HG03521 (cell line): ENCODE measurements around the gene MTSS2.

ENCODE experiments used
- ATAC-seq: cut with Tn5 transposase; IDR thresholded peaks from one replicate; pipeline ENCODE4 v1.9.1; 2021; ENCODE audit warnings: mild to moderate bottlenecking, moderate library complexity; ENCODE audit not compliant: unreplicated experiment

MTSS2 gene

DNA sequence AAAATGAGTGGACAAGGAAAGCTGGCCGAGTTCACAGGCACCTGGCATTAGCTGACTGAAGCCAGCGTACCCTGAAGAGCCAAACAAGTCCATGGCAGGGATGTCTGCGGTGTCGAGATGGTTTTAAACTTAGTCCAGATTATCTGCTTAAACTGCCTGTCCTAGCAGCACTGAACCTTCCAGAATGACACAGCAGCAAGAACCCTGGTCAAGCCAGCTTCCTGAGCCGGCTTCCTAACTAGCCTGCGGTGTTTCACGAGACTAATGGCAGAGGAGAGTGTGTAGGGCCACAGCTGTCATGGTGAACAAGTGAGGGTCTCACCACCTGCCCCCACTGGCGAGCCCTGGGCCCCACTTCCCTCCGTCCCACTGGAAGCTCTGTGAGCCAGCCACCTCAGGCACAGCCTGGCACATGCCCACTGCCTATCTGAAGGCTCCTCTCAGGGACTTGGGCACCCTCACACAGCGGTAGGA is 28.8 kb upstream of the MTSS2 start:
- ATAC-seq, result no peak

DNA sequence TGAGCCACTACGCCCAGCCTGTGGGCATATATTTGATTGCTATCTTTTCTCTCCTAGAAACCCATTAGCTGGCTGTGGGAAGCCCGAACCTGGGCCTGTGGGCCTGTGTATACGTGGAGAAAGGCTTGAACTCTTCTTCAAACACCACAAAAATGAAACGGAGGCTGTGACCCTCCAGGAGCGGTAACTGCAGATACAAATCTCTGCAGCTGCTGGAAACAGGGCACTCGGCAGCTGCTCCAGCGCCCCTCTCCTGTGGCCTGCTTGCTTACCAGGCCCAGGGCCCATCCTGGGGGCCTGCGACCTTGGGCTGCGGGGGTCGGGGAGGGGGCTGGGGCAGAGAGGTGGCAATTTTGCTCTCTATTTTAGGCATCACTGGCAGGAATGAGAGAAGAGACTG is 28.0 kb upstream of the MTSS2 start:
- no peak for ATAC-seq

DNA sequence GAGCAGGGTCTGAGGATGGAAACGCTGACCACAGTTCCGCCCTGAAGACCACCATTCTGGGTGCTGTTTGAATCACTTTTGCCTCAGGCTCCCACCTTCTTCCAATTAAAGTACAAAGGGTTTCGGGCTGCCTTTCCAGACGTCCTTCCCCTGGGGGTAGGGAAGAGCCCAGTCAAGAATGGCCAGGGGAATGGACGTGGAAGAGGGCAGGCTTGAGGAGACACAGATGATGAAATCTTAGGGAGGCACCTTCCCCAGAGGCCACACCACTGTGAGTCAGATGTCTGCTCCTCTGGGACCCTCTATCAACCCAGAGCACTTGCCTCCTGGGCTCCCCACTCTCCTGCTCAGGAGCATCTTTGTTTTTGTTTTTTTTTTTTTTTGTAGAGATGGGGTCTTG is 27.5 kb upstream of the MTSS2 start:
- ATAC-seq, result no peak

DNA sequence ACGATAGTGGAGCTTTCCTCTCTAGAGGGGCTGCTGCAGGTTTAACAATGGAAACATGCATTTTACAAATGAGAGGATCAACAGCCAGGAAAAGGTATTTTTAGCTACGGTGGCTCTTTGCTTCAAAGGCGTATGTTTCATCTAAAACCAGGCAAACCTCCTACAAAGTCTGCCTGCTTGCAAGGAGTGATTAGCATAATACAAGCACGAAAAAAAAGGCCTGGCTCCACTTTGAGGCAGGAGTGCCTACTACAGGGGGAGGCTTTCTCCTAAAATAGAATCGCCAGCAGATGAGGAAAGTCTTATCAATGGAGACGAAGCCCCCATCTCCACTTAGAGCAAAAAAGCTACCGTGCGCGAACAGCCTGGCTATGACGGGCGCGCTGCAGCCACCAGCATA is 27.1 kb upstream of the MTSS2 start:
- no peak for ATAC-seq

DNA sequence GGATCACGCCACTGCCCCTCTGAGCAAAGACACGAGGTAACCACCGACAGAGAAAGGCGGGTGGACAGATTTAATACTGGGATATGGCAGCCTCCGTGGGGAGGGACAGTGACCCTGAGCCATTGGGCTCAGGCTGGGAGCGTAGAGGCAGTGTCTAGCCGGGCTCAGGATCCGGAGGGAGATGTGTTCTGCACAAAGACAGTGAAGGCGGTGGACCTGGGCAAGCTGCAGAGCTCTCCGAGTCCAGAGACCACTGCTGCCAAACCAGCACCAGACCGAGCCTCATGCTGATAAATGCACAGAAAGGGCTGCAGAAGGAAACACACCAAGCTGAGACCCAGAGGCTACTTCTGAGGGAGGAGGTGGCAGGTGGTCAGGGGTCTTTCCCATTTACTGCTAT is 26.5 kb upstream of the MTSS2 start:
- no peak for ATAC-seq

DNA sequence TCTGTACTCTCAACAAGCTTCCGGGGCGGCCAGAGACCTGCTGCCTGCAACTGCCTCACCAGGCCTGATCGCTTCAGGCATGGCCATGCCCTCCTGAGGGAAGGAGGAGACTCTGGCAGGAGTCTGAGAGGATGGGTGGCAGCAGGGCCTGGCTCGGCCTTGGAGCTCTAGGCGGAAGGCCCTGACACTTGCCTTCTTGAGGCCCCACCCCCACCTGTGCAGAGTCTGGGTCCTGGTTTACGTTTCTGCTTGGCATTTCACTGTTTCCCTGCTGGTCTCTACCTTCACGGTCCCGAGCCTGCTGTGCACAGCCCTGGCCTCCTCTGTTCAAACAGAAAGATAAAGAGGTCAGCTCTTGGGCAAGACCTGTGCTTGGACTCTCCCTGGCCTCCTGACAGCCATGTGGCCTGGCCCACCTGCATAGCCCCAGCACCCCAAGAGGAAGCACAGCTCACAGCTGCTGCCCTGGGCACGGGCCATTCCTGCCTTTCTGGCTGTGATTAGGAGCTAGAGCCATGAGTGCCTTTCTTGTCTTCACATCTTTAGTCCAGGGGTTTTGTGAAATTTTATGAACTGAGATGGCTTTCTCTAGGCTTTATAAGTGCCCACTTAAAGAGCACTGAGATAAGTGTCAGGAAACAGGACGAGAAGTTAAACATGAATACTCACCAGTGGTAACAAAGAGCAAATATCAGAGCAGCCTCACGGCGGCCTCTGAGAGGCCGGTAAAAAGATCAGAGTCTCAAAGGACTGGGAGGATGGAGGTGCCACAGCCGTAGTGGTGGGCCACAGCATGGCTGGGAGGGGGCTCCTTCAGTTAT is 25.6 kb upstream of the MTSS2 start:
- no peak for ATAC-seq

DNA sequence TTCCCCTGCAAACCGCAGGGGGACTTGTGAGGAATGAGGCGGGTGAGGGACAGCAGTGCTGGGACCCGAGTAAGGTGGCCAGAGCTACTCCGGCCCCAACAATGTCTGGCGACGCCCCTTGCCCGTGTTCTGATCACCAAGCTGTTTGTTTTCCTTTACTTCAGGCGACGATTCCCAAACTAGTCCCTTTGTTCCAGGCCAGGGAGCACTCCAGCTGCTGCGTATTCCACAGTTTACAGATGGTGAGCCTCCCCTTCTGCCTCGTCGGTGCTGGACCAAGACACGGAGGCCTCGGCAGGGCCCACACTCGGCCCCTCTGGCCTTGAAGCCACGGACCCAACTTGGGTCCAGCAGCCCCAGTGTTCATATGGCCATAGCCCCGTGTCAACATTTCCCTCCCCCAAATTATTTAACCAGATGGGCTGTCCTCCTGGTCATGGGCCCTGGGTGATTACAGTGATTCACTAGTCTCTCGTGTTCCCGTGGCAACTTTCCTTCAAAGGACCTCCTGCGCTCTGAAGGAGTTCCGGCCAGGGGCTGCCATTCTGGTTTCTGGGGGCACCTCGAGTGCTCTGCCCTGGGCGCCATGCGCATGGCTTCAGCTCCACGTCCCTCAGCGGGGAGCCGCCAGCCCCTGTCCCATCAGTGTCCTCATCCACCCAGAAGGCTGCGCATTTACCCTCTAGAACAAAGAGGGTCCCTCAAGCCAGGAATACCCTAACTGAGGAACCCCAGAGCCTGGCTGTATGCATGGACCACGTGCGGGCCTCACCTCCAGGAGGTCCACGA is 24.8 kb upstream of the MTSS2 start:
- no peak for ATAC-seq

DNA sequence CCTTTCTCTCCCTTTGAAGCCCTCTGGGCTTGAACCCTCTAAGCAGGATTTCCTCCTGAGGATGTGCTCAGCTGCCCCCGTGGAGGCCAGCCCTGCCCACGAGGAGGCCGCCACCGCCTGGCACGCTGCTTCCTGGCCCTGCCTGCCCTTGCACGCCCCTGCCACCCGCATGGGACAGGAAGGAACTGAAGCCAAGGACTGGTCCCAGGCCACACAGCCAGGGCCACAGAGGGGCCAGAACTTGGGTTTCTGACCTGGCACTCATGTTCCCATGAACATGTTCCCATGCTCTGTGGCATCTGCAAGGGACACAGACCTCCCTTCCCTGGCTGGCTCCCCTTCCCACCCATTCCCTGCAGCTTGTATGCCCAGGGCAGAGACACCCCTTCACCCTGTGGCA is 24.1 kb upstream of the MTSS2 start:
- ATAC-seq, result no peak

DNA sequence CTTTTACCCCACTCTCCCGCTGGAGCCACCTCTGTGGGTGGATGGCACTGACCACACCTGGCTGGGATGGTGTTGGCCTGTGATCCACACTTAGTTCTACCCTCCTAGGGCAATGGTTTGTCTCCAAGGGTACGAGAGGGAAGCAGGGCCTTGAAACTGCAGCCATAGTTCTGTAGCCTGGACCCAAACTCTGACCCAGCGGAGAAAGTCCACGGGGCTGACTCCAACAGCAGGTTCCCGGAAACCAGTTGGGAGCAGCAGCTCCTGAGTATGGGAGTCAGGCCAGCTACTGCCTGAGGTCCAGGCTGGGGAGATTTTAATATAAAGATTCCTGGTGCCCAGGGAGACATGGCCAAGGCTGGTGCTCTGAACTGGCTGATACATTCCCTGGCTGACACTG is 23.6 kb upstream of the MTSS2 start:
- no peak for ATAC-seq

DNA sequence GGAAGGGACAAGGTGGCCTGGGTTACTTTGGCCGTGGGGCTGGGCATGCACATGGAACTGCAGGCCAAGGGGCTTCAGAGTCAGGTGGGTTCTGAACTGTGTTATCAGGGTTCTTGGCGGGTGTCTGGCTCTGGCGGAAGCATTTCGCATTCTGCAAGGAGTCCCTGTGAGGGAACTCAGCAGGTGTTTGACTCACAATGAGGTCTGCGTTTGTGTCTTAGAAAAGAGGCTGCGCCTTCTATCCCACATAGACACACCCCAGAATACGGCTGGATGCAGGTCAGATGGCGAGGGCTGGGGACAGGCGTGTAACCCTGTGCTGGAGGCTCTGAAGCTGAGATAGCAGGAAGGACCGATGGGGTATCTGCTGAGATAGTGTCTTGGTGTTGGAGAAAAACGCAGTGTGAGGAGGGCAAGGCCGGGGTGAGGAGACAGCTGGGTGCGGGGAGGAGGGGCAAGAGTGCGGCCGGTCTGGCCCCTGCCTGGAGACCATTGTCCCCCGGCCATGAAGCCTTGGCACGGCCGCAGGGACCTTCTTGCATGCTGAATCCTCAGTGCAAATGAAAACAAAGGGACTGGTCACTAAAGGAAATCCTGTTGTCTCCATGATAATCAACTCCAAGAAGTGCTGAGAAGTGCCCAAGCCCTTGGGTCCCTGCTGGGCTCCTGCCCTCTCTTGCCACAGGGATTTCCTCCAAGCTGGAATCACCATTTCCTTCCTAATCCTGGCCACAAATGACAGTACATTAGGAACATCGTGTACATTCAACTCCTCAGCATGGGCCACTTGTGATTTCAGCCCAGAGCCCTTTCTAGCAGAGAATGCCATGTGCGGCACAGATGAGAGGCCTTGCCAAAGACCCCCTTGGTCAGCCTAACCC is 22.8 kb upstream of the MTSS2 start:
- ATAC-seq, result no peak

DNA sequence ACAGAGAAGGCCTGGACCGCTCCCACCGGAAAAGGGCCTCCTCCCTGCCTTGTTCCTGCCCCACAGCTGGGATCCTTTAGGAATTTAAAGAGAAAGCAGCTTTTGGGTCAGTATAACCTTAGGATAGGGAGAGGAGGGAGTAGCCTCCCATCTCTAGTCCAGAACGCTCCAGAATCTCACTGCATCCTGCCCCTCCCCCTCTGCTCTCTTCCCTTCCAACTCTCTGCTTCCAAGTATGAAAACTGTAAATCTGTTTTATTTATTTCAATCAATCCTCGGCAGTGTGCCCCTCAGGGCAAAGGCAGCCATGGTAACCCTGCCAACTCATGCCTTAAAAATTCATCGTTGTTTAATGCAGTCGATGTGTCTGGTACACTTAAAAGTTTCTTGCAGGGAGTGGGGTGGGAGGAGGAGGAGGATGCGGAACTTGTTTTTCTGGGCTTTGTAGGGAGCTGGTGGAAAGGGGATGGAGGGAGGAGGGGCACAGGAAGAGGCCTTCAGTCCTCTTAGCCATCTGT is 21.2 kb upstream of the MTSS2 start:
- ATAC-seq, result no peak

DNA sequence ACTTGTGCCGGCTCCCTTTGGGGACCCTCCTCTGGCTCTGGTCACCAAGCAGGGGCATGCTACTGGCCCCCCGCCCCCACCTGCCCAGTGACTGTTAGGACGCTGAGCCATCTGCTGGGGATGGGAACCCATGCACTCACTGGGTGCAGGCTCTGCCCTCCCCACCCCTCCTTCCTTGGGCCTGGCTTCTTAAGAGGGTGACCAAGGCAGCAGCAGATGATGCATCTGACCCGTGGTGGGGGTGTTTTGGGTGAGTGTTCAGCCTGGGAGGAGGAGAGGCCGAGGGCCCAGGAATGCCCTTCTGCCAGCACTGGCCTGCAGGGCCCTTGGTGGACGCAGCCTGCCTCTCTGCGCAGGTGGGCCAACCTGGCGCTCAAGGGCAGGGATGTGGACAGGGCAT is 19.2 kb upstream of the MTSS2 start:
- ATAC-seq, result no peak

DNA sequence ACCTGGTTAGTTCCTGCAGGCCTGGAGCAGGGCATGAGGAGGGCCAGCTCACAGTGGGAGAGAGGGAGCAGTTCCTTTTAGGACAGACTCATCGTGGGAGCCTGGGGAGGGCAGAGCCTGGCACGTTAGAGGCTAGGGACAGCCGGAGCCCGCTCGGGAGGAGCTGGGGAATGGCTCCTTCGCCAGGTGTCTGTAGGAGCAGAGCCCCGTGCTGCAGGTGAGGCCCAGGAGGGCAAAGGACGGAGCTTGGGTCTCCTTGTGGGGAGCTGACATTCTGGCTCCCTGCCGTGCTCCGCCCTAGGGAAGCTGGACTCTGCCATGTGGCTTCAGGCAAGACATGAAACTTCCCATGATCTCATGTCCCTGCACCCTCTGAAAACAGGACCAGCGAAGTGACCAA is 18.7 kb upstream of the MTSS2 start:
- ATAC-seq, result no peak

DNA sequence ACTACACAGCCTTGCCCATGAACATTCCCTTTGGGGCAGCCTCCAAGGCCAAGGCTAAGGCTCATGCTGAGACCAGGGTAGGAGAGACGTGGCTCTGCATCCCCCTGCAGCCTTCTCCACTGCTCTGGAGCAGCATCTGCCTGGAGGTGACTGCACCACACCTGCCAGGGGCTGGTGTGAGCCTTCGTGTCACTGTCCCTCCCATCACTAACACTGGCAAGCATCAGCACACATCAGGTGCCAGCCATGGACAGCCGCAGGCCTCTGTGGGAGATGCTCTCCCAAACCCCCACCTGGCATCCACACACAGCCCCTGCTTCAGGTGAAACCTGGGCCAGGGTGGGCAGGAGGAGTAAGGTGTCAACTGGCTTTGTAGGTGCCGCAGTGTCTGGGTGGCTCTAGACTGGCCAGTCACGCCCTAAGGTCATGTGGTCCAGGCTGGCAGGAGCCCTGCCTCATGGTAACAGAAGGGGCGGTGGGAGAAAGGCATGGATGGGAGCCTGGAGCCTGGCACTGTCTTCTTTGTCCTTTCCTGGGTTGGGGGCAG is 18.1 kb upstream of the MTSS2 start:
- ATAC-seq, result no peak

DNA sequence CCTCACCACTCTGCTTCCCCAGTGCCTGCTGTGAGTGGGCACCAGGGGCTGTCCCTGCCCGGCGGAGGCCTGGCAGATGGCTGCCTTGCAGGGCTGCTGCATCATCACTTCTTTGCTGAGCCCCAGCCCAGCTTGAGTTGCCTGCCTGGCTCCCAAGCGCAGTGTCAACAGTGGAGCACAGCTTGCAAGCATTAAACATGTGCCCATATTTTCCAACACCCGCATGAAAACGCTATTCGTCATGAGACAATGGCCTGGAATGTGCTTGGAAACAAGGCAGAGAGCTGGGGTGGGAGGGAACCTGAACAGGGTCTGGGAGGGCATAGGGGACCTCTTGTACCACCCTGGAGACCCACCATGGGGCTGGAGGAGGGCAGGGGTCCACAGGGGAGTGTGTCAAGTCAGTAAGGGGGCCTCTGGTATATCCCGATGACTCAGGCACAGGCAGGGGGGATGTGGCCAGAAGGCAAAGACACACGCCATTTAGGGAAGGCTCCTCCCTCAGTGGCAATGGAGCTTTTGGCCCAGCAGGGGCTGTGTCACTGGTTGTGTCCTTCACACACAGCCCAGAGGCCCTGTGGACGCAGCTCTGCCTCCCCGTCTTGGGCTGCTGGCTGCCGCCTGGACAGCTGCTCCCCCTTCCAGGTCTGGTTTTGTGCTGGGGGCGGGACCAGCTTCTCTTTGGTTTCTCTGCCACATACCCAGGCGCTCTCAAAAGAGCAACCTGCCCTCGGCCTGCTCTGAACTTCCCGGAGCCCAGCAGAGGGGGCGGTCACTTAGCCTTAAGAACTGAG is 17.4 kb upstream of the MTSS2 start:
- ATAC-seq, result no peak

DNA sequence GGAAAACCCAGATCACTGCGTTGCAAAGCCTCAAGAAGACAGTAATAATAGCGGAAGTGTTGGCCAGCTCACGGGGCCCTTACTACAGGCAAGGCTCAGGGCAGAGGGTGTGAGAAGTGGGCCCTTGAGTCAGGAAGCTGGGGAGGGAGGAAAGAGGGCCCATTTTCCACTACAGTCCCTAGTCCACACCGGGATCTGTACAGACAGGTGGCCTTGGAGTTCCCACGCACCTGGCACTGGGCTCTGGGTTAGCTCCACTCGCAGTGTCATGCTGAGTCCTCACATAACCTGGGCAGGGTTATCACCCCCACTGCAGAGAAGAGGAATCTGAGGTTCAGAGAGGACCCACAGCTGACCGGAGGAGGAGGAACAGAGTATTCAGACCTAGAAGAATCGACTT is 16.8 kb upstream of the MTSS2 start:
- no peak for ATAC-seq

DNA sequence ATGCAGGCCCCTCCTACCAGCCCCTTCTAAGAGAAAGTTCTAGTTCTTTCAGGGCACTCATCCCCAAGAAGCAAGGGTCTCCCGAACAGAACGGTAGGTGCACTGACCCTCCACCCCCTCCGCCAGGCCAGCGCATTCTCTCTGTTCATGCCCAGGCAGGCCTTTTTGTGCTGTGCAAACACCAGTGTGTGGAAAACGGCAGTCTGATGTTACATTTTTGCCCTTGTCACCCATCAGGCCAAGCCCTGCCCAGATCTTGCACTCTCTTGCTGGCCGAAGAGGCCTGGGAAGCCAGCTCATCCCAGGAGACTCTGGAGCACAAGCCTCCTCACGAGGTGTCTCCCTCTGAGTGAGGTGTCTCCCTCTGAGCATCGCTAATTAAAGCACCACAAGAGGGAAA is 16.1 kb upstream of the MTSS2 start:
- no peak for ATAC-seq

DNA sequence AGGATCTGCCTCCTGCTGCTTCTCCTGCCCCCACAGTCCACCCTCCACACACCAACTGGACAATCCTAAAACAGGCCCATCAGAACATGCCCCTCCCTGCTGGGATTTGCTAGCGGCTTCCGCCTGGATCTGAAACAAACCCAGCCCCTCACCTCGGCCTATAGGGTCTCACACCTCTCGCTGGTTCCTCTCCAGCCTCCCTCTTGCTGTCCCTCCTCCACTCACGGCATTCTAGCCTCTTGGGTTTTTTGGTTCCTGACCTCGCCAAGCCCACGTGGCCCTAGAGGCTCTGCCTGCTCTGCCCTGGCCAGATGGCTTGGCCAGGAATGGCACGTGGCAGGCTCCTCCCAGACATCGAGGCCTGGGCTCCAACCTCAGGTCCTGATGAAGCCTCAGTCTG is 15.7 kb upstream of the MTSS2 start:
- ATAC-seq, result no peak

DNA sequence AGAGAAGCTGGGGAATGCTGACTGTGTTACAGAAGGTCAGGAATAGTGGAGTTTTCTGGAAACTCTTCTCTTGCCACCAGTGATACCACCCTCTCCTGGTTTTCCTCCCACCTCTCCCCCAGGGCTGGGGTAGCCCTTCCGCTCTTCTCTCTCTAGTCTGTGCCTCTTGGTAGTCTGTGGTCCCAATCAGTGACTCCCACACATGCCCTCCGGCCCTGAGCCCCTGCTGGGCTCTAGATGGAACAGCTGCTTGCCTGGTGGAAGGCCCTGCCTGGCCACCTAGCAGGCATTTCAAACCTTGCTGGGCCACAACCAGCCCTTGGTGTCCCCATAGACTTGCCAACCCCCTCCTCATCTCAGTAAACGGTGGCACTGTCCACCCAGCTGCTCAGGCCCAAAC is 15.2 kb upstream of the MTSS2 start:
- ATAC-seq, result no peak
